GM19372 (cell line): ENCODE data around the gene OPHN1.
"Not testable (repeated sequence)": the region's sequence is repeated elsewhere in the genome, so short reads cannot be mapped to it uniquely, and the experiment has no call there.

Source experiments
- ATAC-seq: cut with Tn5 transposase; IDR thresholded peaks from one replicate; pipeline ENCODE4 v1.9.1; 2021; ENCODE audit warnings: mild to moderate bottlenecking, low read depth, moderate library complexity; ENCODE audit not compliant: unreplicated experiment

The OPHN1 gene

GRCh38 chrX:68365341-68365740, 68.0 kb downstream of the OPHN1 start:
- no peak for ATAC-seq

- ATAC-seq = no peak
Measured at GRCh38 chrX:68363984-68364383, 69.3 kb downstream of the OPHN1 start.

DNA sequence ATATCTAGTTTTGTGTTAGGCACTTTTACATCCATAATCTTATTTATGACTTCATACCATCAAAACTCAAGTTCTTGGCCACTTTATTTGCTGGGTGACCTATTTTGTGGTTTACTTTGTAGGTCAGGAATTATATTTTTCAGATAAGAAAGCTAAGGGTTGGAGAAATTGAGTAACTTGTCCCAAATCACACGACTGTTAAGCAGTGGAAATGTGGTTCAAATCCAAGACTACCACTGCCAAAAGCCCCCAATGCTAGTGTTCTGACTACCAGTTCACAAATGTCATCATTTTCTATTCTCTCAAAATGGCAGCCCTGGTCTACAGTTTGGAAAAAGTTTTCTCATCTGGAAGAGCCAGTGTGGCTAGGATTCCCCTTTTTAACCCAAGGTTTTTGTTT, 74.6 kb downstream of the OPHN1 start:
- no peak for ATAC-seq

DNA sequence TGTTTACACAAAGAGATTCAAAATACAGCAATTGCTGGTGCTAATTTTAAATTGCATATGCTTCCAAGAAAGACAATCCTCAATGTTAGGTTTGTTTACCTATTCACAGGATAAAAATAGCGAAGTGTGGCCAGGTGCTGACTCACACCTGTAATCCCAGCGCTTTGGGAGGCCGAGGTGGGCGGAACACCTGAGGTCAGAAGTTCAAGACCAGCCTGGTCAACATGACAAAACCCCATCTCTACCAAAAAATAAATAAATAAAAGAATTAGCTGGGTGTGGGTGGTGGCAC, 77.7 kb downstream of the OPHN1 start:
- no peak for ATAC-seq

DNA sequence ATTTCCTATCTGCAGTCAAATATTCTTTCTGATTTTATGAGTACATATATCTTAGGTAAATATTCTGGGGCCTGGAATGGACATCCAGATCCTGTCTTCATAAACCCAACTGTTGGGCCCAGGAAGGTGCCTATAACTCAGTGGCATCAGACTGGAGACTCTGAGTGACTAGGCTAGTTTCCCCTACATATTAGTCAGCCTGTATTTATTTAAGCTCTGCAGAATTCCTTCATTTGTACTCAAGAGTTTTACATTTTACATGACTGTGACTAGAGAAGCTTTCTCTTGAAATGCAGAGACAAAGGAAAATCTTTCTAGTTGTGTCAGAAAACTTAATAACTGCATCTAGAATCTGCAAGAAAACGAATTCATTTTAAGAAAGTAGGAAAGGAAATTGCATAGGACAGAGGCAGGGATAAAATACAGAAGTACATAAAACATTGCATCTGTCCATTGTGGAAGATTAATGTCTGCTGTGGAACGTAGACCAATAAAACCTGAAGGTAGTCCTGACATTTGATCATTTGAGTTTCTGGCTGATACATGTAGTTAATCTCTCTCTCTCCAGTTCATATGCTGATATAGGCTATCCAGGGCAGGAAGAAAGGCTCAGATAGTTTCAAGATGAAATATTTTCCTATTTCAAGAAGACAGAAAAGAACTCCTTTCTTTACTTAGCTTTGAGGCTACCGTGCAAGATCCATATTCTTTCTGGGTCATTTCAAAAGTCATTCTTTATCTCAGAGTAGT, 78.2 kb downstream of the OPHN1 start:
- no peak for ATAC-seq

GRCh38 chrX:68345025-68345424, 88.3 kb downstream of the OPHN1 start:
- ATAC-seq = no peak

DNA sequence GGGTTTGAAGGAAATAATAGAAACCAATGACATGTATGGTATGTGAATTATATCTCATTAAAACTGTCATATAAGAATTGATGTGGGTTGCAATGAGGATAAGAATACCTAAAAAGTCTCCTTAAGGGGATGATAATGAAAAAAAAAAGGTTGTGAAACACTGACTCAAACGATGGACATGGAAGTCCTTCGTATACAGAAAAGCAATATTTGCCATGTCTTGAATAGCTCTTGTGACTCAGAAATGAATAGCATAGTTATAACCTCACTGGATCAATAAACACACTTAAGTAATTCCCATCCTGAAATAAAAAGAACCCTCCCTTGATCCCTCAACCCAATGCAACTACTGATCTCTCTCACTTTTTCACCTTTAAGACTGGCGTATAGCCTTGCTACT, 89.7 kb downstream of the OPHN1 start:
- ATAC-seq = no peak

DNA sequence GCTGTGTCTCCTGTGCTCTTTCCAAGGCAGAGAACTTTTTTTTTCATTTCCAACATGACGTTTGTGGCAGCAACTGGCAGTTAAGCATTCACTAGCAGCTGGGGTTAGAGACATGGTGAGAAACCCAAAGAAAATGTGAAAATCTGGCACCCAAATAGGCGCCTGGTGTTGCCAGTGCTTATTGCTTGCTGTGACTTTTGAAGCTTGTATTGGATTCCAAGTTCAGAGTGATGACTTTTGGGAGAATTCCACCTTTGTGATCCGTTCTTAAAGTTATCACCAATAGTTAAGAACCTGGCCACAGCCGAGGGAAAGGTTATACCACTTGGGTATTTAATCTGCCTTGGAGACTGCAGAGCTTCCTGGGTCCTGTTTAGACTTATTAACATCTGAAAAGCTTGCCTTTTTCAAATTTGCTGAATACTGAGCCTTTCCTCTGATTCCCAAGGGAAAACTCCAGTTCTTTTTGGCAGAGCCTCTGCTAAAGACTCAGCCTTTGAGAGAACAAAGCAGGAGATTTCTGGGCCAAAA, 101.0 kb downstream of the OPHN1 start:
- no peak for ATAC-seq

DNA sequence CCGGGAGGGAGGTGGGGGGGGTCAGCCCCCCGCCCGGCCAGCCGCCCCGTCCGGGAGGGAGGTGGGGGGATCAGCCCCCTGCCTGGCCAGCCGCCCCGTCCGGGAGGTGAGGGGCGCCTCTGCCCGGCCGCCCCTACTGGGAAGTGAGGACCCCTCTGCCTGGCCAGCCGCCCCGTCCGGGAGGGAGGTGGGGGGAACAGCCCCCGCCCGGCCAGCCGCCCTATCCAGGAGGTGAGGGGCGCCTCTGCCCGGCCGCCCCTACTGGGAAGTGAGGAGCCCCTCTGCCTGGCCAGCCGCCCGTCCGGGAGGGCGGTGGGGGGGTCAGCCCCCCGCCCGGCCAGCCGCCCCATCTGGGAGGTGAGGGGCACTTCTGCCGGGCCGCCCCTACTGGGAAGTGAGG, 106.5 kb downstream of the OPHN1 start:
- ATAC-seq = not testable (repeated sequence)

- no peak for ATAC-seq
Measured at GRCh38 chrX:68307769-68308168, 125.5 kb downstream of the OPHN1 start.

- no peak for ATAC-seq
Measured at GRCh38 chrX:68304602-68305001, 128.7 kb downstream of the OPHN1 start.

GRCh38 chrX:68299898-68300297, 133.4 kb downstream of the OPHN1 start:
- no peak for ATAC-seq

DNA sequence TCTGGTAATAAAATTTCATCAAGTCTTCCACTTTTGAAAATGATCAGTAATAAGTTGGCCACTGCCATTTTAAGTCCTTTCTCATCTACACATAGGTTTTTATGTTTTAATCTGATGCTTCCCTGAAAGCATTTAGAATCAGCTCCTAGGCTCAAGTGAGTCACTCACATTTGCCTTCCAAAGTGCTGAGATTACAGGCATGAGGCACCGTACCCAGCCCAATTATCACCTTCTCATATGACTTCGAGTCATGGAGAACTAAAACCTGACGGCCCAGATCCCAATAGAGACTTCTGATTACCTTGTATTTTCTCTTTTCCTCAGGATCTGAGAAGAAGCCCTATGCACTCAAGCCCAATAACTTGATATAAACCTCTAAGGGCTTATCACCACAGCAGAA, 140.8 kb downstream of the OPHN1 start:
- no peak for ATAC-seq

DNA sequence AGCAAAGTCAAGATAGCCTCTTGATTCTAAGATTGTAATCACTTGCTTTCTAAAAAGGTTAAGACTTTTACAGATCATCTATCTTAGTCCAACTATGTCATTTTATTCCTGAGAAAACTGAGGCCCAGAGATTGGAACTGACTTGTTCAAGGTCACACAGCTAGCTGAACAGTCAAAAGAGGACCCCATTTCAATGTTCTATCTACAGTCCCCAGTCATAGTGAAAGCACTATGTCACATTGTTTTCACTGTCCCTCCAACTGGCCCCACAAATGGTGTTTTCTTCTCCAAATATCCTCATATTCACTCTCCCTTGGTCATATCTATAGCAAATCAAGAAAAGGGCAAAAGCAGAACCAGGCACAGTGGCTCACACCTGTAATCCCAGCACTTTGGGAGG, 145.2 kb downstream of the OPHN1 start:
- ATAC-seq = no peak

DNA sequence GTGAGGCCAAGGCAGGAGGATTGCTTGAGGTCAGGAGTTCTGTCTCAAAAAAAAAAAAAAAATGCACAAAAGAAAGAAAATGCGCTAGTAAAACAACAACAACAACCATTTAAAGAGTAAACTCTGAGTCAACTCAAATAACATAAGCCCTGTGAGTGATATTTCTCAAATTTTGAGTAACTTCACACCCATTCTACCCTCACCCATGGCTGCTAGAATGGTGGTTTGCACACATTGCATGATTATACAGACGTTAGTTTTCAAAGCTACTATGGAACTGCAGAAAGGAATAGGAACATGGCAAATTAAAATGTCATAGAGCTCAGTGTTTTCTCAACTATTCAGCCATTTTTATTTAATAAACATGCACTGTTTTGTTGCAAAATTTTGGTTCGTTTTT, 145.9 kb downstream of the OPHN1 start:
- no peak for ATAC-seq

- ATAC-seq = no peak
Measured at GRCh38 chrX:68286980-68287379, 146.3 kb downstream of the OPHN1 start.

DNA sequence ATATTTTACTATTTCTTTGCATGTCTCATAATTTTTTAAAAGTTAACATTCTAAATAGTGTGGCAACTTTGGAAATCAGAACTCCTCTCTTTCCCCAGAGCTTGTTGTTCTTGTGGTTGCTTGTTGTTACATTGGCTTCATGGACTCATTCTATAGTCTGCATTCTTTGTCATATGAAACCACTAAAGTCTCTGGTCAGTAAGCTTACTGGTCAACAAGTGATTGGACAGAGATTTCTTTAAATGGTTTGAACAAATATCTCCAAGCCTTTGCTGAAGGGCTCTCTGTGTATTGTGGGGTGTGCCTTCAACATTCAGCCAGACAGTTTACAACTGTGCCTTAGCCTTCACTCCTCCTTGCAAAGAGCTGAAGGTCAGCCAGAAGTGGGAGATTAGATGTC, 147.2 kb downstream of the OPHN1 start:
- ATAC-seq = no peak

DNA sequence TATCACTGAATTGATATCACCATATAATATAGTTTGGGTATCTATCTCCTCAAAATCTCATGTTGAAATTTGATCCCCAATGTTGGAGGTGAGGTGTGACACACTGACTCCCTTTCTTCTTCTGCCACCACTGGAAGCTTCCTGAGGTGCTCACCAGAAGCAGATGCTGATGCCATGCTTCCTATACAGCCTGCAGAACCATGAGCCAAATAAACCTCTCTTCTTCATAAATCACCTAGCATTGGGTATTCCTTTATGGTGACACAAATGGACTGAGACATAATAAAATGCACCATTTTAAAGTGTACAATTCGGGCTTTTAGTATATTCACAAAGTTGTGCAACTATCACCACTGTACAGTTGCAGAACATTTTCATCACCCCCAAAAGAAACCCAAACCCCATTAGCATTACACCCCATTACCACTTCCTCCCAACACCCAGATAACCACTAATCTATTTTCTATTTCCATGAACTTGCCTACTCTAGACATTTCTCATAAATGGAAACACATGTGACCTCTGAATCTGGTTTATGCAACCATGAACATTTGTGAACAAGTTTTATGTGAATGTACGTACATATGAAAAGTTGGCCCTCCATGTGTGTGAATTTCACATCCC, 148.9 kb downstream of the OPHN1 start:
- no peak for ATAC-seq

GRCh38 chrX:68273887-68274286, 159.4 kb downstream of the OPHN1 start:
- ATAC-seq = no peak

- not testable (repeated sequence) for ATAC-seq
Measured at GRCh38 chrX:68264793-68265192, 168.5 kb downstream of the OPHN1 start.

- no peak for ATAC-seq
Measured at GRCh38 chrX:68261060-68261672, 172.1 kb downstream of the OPHN1 start.

DNA sequence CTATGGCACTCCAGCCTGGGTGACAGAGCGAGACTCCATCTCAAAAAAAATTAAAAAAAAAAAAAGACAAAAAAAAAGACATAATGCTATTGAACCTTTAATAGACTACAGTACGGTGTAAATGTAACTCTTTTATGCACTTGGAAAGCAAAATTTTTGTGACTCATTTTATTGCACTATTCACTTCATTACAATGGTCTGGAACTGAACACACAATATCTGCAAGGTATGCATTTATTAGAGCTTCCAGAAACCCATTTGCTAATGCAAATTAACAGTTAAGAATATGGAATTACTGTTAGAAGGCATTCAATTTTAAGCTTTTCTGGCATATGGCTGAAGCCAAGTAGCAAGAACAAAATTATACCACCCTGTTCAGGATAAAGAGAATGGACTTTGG, 176.3 kb downstream of the OPHN1 start:
- no peak for ATAC-seq
